Calu3 (cell line): ENCODE data around the gene RIMS3. TPM values are rescaled to one million over a fixed set of nuclear protein-coding genes. Genes with fewer than 3 reads are reported as not detected.
A peak's percentile ranks its signal among the peaks of the same experiment; 100 is the strongest.

Experiments used
- BruUV-seq: library from RNA; stranded (reverse); fragments of 400-500 nt; replicated peaks from 2 replicates; lab custom pipeline; 2021; lab: Mats Ljungman, UMichigan
- CTCF ChIA-PET: fragments of 300-600 bp; sonication (Branson Sonifier 250); formaldehyde crosslinking; loops from one replicate; lab custom pipeline; 2022; ENCODE audit warnings: antibody characterized with exemption; lab: Charles Lee
- DNase-seq: peaks from one replicate; pipeline ENCODE4 v3.0.0; 2022
- H3K27ac Mint-ChIP-seq: one replicate; pipeline ENCODE4 v1.8.0; 2022; ENCODE audit warnings: mixed read lengths; ENCODE audit not compliant: unreplicated experiment
- H3K27me3 Mint-ChIP-seq: one replicate; pipeline ENCODE4 v1.8.0; 2022; ENCODE audit warnings: mixed read lengths; ENCODE audit not compliant: unreplicated experiment
- H3K36me3 Mint-ChIP-seq: one replicate; pipeline ENCODE4 v1.8.0; 2022; ENCODE audit warnings: mild to moderate bottlenecking, moderate library complexity, mixed read lengths; ENCODE audit not compliant: insufficient read depth, unreplicated experiment
- H3K4me1 Mint-ChIP-seq: one replicate; pipeline ENCODE4 v1.8.0; 2022; ENCODE audit warnings: mild to moderate bottlenecking, low read depth, mixed read lengths; ENCODE audit not compliant: unreplicated experiment
- H3K4me3 Mint-ChIP-seq: one replicate; pipeline ENCODE4 v1.8.0; 2022; ENCODE audit warnings: mild to moderate bottlenecking, low read depth, moderate library complexity, mixed read lengths; ENCODE audit not compliant: unreplicated experiment
- H3K9me3 Mint-ChIP-seq: one replicate; pipeline ENCODE4 v1.8.0; 2022; ENCODE audit warnings: low read depth, mixed read lengths; ENCODE audit not compliant: unreplicated experiment
- intact Hi-C: fragments of 100-400 bp; cut with micrococcal nuclease; formaldehyde crosslinking; loops from one replicate; pipeline ENCODE4 v1.10.0; 2022; ENCODE audit not compliant: unreplicated experiment
- total RNA-seq: library from RNA; stranded (reverse); gene quantifications from 2 replicates; pipeline ENCODE4 v1.2.3, GENCODE V29; 2022
- TF ChIP-seq, protein P1 (sequence below): fragments of 200-600 bp; IDR thresholded peaks from one replicate; pipeline ENCODE4 v1.8.0; 2022; ENCODE audit warnings: antibody characterized with exemption; ENCODE audit not compliant: unreplicated experiment

Gene RIMS3
- total RNA-seq, 1 experiment from 2014 or later: 1.3 TPM

DNA sequence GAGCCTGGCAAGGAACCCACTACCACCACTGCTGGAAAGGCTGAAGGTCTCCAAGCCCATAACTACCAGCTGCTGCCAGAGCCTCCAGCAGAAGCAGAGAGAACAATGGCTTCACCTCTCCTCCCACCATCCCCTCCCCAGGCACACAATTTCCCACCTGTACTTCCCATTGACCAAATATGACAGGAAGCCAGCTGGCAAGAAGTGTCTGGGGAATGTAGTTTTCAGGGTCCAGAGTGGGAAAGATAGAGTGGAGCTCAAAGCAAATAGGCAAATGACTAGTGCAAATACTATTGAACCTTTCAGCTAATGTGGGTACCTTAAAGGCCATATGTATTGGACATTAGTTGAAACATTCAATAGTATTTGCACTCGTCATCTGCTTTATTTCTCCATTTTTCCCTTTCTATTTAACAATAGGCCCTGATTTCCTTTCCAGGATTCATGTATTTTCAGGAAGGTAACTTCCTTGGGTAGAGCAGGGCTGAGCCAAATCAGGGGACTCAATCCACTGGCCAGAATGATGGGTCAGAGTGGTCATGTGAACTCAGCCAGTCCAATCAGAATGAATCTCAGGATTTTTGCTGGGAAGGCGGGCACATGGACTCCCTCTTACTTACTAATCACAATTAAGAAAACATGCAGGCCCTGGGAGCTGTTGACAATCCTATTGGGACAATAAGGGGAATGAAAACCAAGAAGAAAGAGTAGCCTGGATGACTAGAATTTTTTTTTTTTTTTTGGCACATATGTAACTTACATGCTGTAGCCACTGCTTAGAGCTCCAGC, 13.9 kb upstream of the RIMS3 start:
- no TSS peak for BruUV-seq
- H3K4me1 Mint-ChIP-seq: no peaks in the 10 kb centered on the region
- no peaks in the 10 kb centered on the region for H3K9me3 Mint-ChIP-seq
- CTCF ChIA-PET: no interaction called here
- no peak overlapping the region for H3K4me3 Mint-ChIP-seq
- peaks cover 3% of the 10 kb centered on the region for H3K27me3 Mint-ChIP-seq
- H3K27ac Mint-ChIP-seq: no peak overlapping the region
- DNase-seq: no peak
- H3K36me3 Mint-ChIP-seq: no peaks in the 10 kb centered on the region
- TF ChIP-seq, protein P1, sequence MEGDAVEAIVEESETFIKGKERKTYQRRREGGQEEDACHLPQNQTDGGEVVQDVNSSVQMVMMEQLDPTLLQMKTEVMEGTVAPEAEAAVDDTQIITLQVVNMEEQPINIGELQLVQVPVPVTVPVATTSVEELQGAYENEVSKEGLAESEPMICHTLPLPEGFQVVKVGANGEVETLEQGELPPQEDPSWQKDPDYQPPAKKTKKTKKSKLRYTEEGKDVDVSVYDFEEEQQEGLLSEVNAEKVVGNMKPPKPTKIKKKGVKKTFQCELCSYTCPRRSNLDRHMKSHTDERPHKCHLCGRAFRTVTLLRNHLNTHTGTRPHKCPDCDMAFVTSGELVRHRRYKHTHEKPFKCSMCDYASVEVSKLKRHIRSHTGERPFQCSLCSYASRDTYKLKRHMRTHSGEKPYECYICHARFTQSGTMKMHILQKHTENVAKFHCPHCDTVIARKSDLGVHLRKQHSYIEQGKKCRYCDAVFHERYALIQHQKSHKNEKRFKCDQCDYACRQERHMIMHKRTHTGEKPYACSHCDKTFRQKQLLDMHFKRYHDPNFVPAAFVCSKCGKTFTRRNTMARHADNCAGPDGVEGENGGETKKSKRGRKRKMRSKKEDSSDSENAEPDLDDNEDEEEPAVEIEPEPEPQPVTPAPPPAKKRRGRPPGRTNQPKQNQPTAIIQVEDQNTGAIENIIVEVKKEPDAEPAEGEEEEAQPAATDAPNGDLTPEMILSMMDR: no peak
- intact Hi-C loops: no loop called here

DNA sequence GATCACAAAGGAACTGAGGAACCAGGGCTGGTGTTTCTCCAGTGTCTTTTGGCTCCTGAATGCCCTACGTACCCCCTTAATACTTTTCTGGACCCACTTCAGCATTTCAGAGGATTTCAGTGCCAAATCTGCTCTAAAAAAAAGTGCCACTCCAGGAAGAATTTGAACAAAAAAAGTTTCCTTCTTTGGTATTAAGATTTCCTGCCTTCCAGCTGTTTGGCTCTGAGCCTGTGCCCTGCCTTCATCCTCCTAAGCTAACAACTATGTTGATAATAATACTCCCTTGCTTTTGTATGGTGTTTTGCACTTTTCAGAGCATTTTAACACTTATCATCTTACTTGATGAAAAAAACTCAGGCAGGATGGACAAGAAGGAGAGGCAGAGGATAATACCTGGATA, 11.0 kb upstream of the RIMS3 start:
- no peaks in the 10 kb centered on the region for H3K36me3 Mint-ChIP-seq
- peaks cover 18% of the 10 kb centered on the region for H3K27me3 Mint-ChIP-seq
- BruUV-seq: no TSS peak
- intact Hi-C loops: no loop called here
- no peak overlapping the region for H3K4me3 Mint-ChIP-seq
- CTCF ChIA-PET: no interaction called here
- H3K27ac Mint-ChIP-seq: no peak overlapping the region
- H3K4me1 Mint-ChIP-seq: no peaks in the 10 kb centered on the region
- H3K9me3 Mint-ChIP-seq: no peaks in the 10 kb centered on the region
- TF ChIP-seq, protein P1: no peak
- DNase-seq: no peak

DNA sequence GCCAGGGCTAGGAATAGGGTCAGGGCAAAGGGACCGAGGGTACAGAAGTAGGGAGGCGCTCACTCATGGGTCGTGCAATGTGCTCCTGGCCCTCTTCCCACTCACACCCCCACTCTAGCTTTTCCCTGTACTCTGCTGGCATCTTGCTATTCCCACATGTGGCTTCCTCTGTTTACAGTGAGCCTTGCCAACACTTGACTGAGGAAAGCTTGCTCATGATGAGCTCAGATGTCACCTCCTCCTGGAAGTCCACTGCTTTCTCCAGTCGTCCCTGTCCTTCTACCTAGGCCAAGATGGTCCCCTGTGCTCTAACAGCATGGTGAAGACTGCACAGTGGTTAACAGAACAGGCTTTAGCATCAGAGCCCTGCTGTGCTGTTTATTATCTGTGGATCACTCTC, 8.0 kb upstream of the RIMS3 start:
- Mint-ChIP-seq H3K27ac (no peak overlapping the region), H3K4me3 (no peak overlapping the region), H3K27me3 (peaks cover 32% of the 10 kb centered on the region), H3K36me3 (no peaks in the 10 kb centered on the region), H3K4me1 (no peaks in the 10 kb centered on the region), H3K9me3 (no peaks in the 10 kb centered on the region)
- intact Hi-C loops: no loop called here
- BruUV-seq: no TSS peak
- TF ChIP-seq, protein P1: no peak
- CTCF ChIA-PET: interaction anchor here (0.6 kb wide), 1 partner anchor 76 kb away, joined by 3 read pairs; no protein-coding TSS in a partner anchor
- no peak for DNase-seq

DNA sequence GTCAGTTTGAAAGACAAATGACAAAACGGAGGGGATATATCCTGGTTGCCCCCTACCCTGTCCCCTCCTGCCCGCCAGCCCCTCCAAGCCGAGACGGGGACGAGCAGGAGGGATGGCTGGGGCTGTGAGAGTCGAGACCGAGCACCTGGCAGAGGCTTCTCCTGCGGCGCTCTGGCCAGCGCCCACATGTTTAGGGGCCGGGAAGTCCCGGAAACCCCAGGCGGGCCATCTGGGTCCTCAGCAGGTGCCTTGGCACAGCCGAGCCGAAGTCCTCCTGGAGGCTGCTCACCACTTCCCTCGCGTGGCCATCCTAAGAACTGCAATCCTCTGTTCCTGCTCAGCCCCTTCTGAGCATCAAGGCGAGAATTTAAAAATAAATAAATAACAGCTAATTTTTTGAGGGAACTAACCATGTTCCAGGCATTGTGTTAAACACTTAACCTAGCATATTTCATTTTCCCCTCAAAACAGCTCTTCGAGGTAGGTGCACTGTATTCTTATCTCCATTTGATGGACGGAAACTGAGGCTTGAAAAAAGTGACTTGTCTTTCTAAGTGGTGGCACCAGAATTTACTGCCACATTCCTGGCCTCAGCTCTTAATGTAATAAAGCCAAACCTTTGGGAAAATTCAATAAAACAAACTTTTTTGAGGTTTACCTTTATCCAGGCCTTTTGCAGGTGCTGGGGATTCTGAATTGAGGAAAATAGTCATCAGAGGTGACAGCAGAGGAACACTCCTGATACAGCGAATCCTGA, 3.5 kb upstream of the RIMS3 start:
- no TSS peak for BruUV-seq
- intact Hi-C loops: no loop called here
- peak; percentile 89 for DNase-seq
- CTCF ChIA-PET: interaction anchor here (1.2 to 3.0 kb wide), 2 partner anchors 12 to 44 kb away, joined by 3 to 12 read pairs; no protein-coding TSS in a partner anchor
- H3K27me3 Mint-ChIP-seq: peaks cover 25% of the 10 kb centered on the region
- H3K4me3 Mint-ChIP-seq: peak overlapping the region; percentile 52
- H3K36me3 Mint-ChIP-seq: no peaks in the 10 kb centered on the region
- no peak overlapping the region for H3K27ac Mint-ChIP-seq
- H3K4me1 Mint-ChIP-seq: peaks cover 10% of the 10 kb centered on the region
- no peaks in the 10 kb centered on the region for H3K9me3 Mint-ChIP-seq
- TF ChIP-seq, protein P1: peak; percentile 83
